Right ventricle myocardium superior (tissue), 1 donor: Measurements from ENCODE around the gene OTOG. TPM values are rescaled to one million over a fixed set of nuclear protein-coding genes. Genes with fewer than 3 reads are reported as not detected.

ENCODE experiments used
- ATAC-seq: fragments of 200-7000 bp; cut with Tn5 transposase; one replicate; pipeline ENCODE4 v1.9.1; 2020; ENCODE audit warnings: mild to moderate bottlenecking; ENCODE audit not compliant: poor library complexity
- DNase-seq: peaks from one replicate; pipeline ENCODE4 v3.0.0-alpha.2; 2020
- intact Hi-C: fragments of 100-400 bp; cut with DNase I; formaldehyde crosslinking; loops from one replicate; pipeline ENCODE4 v1.11.2; 2022
- total RNA-seq: library from RNA; stranded (reverse); fragmentation: NEBNext Ultra II Directional; extraction: Animal tissue kit (Norgen Biotek cat#: 25700); gene quantifications from one replicate; pipeline ENCODE4 v1.2.1, GENCODE V29; 2021
- donor health status: DM: no; HTN: yes; CAD: no; lungs with severe emphysema.

Gene OTOG
- total RNA-seq, 1 donor from 2014 or later, result not detected

DNA sequence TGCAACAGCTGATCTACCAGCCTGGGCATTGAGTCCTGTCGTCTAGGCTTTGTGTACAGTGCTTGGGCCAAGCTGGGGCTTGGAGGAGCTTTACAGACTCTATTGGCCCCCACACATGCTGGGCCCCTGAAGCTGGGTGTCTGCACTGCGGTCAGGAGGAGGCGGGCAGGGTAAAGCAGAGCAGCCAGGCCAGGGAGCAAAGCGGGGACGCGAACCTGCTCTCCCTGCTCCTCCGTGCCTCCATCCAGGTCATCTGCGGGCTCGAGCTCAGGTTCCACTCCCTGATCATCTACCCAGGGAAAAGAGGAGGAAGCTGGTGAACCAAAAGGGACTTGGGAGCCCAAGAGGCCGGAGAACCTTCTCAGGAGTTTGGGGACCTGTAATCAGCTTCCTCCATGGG, 29.9 kb upstream of the OTOG start:
- intact Hi-C loops, result no loop called here
- ATAC-seq, result no peak

GRCh38 chr11:17518366-17518765, 28.7 kb upstream of the OTOG start:
- ATAC-seq (no peak), DNase-seq (peak; percentile 5)
- intact Hi-C loops, result no loop called here

More for the DNA sequence above, 29.9 kb upstream of the OTOG start:
- DNase-seq, result peak; percentile 16

DNA sequence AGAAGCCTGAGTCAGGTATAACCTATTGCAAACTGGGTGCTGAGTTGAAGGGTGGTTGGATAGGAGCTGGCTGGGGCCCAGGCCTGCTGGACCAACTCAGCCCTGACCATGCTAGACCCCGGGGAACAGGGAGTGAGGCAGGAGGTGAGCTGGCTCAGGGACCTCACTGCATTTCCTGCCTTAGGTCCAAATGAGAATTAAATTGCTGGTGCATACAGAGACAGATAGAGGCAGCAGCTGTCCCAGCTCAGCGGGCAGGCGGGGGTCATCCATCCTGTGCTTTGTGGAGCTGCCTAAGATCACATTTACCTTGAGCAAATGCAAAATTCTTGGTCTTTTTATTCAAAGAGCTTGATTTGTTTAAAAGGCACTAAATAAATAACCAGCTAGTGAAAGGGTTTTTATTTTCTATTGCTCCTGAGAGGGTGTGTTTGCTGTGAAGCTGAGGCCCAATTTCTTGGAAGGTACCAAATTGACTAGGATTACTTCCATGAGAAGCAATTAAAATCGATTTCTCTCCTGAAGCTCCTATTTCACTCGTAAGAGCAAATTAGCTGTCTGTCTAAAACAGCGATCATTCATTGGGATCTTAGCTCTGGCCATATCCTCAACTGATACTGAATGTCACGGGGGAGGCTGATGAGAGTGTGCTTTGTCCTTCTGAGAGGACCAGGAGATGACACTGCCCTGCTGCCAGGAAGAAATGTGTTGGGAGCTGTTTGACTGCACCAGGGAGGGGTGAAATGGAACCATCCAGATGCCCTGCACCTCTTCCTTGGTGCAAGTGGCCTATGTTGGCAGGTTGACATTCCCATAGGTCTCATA, 27.8 kb upstream of the OTOG start:
- intact Hi-C loops, result no loop called here
- ATAC-seq (no peak), DNase-seq (peak; percentile 5)

DNA sequence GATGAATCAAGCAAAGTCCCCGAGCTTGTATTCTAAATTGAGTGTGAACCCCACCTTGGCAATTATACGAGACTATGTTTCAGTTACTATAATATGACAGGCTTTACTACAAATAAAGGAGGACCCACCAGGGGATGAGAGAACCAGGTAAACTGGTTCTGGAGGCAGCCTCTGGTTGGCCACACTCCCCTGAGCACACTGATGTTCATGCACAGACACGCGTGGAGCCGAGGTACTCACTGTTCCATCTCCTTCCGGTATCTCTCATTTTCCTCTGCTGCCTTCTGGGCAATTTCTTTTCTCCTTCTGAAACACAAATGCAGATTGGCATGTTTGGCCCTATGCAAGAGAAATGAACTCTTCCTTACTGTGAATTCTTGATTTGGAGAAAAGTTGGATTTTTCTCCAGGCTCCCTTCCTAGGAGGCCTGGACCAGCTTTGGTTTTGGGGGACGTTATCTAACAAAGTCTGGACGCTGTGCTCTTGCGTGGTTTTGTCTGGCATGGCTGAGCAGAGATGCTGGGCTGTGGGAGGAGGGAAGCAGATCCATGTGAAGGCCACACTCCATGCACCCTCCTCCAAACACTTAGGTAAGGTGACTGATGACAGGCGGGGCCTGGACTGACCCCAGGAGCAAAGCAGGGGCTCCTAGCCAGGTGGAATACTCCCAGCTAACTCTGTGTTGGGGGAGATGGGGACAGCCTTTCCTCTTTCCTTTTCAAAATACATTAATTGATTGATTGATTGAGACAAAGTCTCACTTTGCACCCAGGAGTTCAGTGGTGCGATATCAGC, 25.8 kb upstream of the OTOG start:
- intact Hi-C loops, result no loop called here
- no peak for ATAC-seq

DNA sequence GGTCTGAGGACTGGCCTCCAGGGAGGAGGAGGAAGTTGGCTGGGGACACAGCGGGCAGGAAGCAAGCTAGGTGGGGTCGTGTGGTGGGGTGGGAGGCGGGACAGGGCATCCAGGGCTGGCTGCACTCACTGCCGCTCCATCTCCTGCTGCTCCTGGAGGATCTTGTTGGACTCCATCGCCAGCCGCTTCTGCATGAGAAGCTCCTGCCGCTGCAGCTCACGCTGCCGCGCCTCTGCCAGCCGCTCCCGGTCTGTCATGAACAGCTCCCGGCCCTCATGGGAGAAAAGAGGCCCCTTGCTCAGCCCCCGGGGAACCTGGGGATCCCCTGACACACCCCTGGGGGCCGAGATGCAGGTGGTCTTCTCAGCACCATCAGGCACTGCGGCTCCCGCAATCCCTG, 24.4 kb upstream of the OTOG start:
- intact Hi-C loops, result no loop called here
- peak; percentile 27 for DNase-seq

More for the DNA sequence above, 25.8 kb upstream of the OTOG start:
- peak; percentile 10 for DNase-seq

DNA sequence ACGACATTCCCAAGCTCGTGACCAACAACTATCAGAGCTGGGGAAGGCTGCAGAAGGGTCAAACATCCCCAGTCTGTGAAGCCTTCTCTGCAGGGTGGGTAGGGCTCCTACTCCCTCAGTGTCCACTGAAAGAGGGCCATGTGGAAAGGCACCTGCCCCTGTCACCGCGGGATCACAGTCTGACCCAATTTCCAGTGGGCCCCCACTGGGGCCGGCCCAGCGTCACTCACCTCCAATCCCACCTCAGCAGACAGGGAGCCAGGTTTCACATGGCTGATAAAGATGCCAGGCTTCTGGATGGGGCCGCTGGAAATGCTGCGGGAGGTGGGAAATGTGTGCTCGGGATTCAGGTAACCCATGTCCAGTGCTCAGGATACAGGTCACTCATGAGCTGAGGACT, 22.8 kb upstream of the OTOG start:
- ATAC-seq (no peak), DNase-seq (no peak)
- intact Hi-C loops, result no loop called here

More for the DNA sequence above, 24.4 kb upstream of the OTOG start:
- ATAC-seq, result no peak

DNA sequence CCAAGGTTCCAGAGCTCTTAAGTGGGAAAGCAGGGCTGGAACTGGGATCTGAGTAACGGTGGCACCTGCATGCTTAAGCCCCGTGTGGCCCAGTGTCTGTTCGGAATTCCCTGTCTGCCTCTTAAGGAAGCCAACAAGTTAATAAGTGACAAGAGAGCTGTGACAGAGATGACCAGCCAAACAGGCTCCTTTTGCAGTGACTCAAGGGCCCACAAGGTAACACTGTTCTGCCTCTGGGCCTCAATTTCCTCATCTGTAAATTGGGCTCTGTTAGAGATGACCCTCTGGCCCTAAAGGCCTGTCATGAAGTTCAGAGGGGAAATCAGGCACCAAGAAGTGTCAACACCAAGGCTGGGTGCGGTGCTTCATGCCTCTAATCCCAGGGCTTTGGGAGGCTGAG, 21.5 kb upstream of the OTOG start:
- intact Hi-C loops, result no loop called here
- DNase-seq, result peak; percentile 6

DNA sequence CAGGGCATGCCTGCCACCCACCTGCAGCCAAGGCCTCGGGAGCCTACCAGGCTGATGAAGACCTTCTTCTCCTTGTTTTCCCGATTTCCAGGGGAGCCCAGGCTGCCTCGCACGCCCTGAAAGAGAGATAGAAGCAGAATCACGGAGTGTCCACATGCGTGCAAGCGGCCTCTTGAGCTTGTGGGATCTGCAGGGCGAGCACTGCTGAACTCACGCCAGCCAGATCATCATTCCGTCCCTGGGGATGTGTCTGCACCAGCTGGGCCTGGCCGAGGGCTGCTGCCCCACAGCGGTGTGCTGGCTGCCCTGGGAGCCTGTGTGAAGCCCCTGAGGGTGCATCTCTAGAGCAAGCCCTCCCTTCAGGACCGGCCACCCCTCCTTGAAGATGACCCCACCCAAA, 20.7 kb upstream of the OTOG start:
- no peak for ATAC-seq
- DNase-seq, result peak; percentile 37
- intact Hi-C loops, result no loop called here

More for the DNA sequence above, 21.5 kb upstream of the OTOG start:
- no peak for ATAC-seq

- ATAC-seq (no peak), DNase-seq (peak; percentile 31)
- intact Hi-C loops, result no loop called here
Measured at GRCh38 chr11:17526931-17527627, 20.0 kb upstream of the OTOG start.

DNA sequence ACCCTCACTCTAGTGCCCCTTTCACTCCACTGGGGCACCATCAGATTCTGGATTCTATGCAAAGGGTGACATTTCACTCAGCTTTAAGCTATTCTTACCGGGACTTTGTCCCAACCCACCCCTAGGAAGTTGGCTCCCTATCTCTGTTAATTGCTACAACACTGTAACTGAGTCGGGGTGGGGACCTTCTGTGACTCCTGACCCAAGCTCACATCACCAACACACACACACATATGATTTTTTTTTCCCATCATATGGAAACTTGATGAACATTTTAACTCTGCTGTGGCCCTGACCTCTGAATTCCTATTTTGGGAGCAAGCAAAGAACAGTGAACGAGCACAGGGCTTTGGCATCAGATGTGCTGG, 19.4 kb upstream of the OTOG start:
- DNase-seq, result no peak
- no peak for ATAC-seq
- intact Hi-C loops, result no loop called here

- intact Hi-C loops, result no loop called here
- ATAC-seq (peak; percentile 85), DNase-seq (peak; percentile 61)
Measured at GRCh38 chr11:17528181-17528691, 18.8 kb upstream of the OTOG start.

GRCh38 chr11:17528906-17529843, 17.9 kb upstream of the OTOG start:
- DNase-seq, result peak; percentile 37
- ATAC-seq, result peak; percentile 56
- intact Hi-C loops, result no loop called here

- ATAC-seq (no peak), DNase-seq (peak; percentile 17)
- intact Hi-C loops, result no loop called here
Measured at GRCh38 chr11:17529844-17530185, 17.2 kb upstream of the OTOG start.

DNA sequence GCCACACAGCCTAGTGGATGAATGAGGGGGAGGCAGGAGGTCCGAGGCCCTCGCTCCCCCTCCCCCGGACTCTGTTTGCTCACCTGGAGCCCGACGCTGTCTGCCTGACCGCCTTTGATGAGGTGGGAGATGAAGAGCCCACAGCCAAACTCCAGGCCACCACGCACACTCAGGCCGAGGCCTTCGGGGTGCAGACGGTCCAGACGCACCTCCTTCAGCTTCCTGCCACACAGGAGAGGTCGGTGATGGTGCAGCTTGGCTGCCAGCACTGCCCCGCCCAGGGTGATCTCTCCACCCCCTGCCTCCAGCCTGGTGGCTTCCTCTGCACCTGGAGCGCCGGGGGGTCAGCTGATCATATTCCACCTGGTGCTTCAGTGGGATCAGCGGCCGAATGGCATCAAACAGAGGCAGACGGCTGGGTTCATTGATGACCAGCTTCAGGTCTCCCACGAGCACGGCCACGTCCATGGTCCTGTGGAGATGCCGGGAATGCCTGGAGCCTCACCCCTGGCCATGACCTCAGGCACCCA, 15.9 kb upstream of the OTOG start:
- DNase-seq, result peak; percentile 24
- intact Hi-C loops, result no loop called here
- no peak for ATAC-seq

GRCh38 chr11:17531636-17532113, 15.4 kb upstream of the OTOG start:
- intact Hi-C loops, result no loop called here
- DNase-seq (no peak), ATAC-seq (no peak)

DNA sequence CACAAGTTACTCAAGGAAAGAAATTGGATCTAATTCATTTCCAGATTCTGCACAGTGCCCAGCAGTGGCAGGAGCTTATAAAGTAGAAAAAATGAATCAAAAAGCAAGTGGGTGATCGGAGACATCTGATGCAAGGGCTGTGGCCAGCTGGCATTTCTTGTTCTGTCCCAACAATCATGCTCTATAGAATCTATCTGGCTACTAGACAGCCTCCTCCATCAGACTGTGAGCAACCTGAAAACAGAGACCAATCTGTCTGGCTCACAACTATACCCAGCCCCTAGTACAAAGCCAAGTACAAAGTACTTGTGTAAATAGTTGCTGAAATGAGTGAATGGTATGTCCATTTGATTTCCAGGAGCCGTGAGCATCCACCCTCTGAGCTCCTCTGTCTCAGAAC, 14.3 kb upstream of the OTOG start:
- DNase-seq (no peak), ATAC-seq (no peak)
- intact Hi-C loops, result no loop called here

DNA sequence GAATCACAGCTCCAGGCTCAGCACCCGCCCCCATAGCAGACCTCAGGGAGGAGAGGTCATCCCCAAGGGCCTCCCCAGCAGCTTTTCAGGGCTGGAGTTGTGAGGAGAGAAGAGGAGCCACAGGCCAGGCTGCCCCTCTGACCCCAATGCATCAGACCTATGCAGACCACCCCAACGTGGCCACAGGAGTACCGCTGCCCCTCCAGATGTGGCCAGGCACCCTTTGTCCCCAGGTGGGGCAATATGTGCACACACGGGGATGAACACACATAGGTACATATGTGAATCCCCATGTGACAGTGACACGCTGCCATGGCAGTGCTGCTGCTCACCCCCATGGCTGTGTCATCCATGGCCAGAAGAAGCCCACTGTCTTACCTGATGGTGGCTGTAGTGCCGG, 13.7 kb upstream of the OTOG start:
- no peak for ATAC-seq

More for the DNA sequence above, 13.7 kb upstream of the OTOG start:
- intact Hi-C loops, result no loop called here
- no peak for DNase-seq
